Psoas muscle (tissue), 8 donors: ENCODE results near the gene WNT3A. TPM values are rescaled to one million over a fixed set of nuclear protein-coding genes. Genes with fewer than 3 reads are reported as not detected.
A peak's percentile ranks its signal among the peaks of the same experiment; 100 is the strongest.

Experiments
- ATAC-seq, 4 donors: fragments of 200-7000 bp; cut with Tn5 transposase; one replicate each; pipeline ENCODE4 v1.9.1; 2020; ENCODE audit warnings: moderate library complexity in 3 of 4, mild to moderate bottlenecking in 2 of 4
- DNase-seq, 2 donors: peaks; one replicate each; pipeline ENCODE4 v3.0.0-alpha.2; 2020
- H3K27ac ChIP-seq: fragments of 200-600 bp; one replicate; pipeline ENCODE4 v1.8.0; 2022
- H3K27me3 ChIP-seq, 3 donors: fragments of 200-600 bp in 1 of 3; one replicate each; pipeline versions ENCODE4 v1.6.1 to v1.8.0; 2013 to 2022; ENCODE audit warnings: low read length in 2 of 3, mild to moderate bottlenecking in 2 of 3, moderate library complexity in 1 of 3; ENCODE audit not compliant: insufficient read depth in 3 of 3
- H3K36me3 ChIP-seq, 2 donors: fragments of 200-600 bp in 1 of 2; one replicate each; pipeline versions ENCODE4 v1.6.1 to v1.8.0; 2013 to 2022; ENCODE audit warnings: low read depth in 1 of 2, mild to moderate bottlenecking in 1 of 2, moderate library complexity in 1 of 2; ENCODE audit not compliant: insufficient read depth in 1 of 2
- H3K4me1 ChIP-seq: fragments of 200-600 bp; one replicate; pipeline ENCODE4 v1.8.0; 2022
- H3K4me3 ChIP-seq: fragments of 200-600 bp; one replicate; pipeline ENCODE4 v1.8.0; 2022; ENCODE audit warnings: mild to moderate bottlenecking
- H3K9me3 ChIP-seq: fragments of 200-600 bp; one replicate; pipeline ENCODE4 v1.8.0; 2022
- WGBS, 3 donors: extraction: QIAGEN DNeasy Blood & Tissue Kit; methylation state at CpG; one replicate each; pipeline versions ENCODE4 v1.1.6 to v1.1.7; 2013; 5-methylcytosine and 5-hydroxymethylcytosine counted together
- intact Hi-C, 2 donors: fragments of 100-400 bp; cut with DNase I; formaldehyde crosslinking; loops; one replicate each; pipeline versions ENCODE4 v1.11.0 to v1.14.2; 2022
- polyA plus RNA-seq, 3 donors: library from polyadenylated mRNA; stranded (reverse); fragments of 200-250 nt; gene quantifications; one replicate each; pipeline ENCODE4 v1.2.3, GENCODE V29; 2013
- total RNA-seq, 4 donors: library from RNA; stranded (reverse); fragmentation: NEBNext Ultra II Directional in 2 of 4; extraction: Animal tissue kit (Norgen Biotek cat#: 25700) in 2 of 4; gene quantifications; one replicate each; pipeline versions ENCODE4 v1.2.1 to v1.2.4, GENCODE V29; 2021 to 2023
- TF ChIP-seq, protein P1 (sequence below): fragments of 200-600 bp; IDR thresholded peaks from one replicate; pipeline ENCODE4 v1.8.0; 2022; ENCODE audit warnings: antibody characterized with exemption
- donor health status: healthy with polysubstance abuse.
- donor health status: DM: no; HTN: no; CAD: no; lungs with moderate emphysema.
- donor health status: Bipolar disorder and iron deficiency.
- donor health status: healthy.
- donor health status: DM: yes; HTN: yes; CAD: no.
- donor health status: DM: no; HTN: no; CAD: no.
- donor health status: DM: no; HTN: no; CAD: no.
- donor health status: DM: yes; HTN: yes; CAD: no.

The WNT3A gene
- total and polyA plus RNA-seq, 7 donors = not detected

DNA sequence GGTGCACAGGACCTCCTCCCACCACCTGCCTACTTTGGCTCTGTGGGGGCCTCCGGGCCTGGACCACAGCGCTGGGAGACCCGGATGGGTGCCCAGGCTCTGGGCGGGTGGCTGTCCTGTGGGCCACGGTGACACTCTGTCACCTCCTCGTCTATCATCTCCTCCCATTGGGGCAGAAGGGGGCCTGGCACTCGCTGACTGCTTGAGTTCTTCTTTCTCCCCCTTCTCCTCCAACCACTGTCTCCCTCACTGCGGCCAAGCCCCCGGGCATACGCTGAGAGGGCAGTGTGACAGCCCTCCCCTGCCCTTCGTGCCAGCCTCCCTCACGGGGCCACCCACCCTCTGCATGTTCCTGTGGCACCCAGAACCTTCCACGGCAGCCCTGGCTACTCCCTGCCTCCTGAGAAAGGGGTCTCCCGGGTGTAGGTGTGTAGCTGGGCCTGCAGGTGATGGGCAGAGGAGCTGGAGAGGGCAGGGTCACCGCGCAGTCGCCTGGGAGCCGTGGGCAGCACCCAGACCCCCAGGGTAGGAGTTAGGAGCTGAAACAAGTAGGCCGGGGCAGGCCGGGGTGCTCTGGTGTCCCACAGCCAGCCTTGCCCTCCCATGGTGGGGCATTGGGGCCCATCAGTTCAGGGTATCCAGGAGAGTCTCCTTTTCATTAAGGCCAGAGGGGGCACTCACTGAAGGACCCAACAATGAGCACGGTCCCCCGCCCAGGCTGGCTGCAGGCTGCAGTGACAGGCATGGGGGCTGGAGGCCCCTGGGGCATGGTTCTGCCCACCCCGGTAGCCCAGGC, 66.5 kb downstream of the WNT3A start:
- no peaks in the 10 kb centered on the region for H3K9me3 ChIP-seq
- no peak overlapping the region for H3K4me3 ChIP-seq
- intact Hi-C loops = loop anchor here in 1 of 2 donors (10.0 kb wide), 1 partner anchor 308 kb away; no protein-coding TSS in a partner anchor
- no peaks in the 10 kb centered on the region for H3K36me3 ChIP-seq
- peaks cover 0 to 27% (median 12%) of the 10 kb centered on the region in 3 donors for H3K27me3 ChIP-seq
- 44 to 59% (median 47%) methylated on average over 22 to 23 of the region's 23 CpGs for WGBS, 3 donors
- TF ChIP-seq, protein P1, sequence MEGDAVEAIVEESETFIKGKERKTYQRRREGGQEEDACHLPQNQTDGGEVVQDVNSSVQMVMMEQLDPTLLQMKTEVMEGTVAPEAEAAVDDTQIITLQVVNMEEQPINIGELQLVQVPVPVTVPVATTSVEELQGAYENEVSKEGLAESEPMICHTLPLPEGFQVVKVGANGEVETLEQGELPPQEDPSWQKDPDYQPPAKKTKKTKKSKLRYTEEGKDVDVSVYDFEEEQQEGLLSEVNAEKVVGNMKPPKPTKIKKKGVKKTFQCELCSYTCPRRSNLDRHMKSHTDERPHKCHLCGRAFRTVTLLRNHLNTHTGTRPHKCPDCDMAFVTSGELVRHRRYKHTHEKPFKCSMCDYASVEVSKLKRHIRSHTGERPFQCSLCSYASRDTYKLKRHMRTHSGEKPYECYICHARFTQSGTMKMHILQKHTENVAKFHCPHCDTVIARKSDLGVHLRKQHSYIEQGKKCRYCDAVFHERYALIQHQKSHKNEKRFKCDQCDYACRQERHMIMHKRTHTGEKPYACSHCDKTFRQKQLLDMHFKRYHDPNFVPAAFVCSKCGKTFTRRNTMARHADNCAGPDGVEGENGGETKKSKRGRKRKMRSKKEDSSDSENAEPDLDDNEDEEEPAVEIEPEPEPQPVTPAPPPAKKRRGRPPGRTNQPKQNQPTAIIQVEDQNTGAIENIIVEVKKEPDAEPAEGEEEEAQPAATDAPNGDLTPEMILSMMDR = no peak
- ATAC-seq (no peak), DNase-seq (no peak)
- H3K27ac ChIP-seq = no peak overlapping the region
- H3K4me1 ChIP-seq = no peaks in the 10 kb centered on the region

DNA sequence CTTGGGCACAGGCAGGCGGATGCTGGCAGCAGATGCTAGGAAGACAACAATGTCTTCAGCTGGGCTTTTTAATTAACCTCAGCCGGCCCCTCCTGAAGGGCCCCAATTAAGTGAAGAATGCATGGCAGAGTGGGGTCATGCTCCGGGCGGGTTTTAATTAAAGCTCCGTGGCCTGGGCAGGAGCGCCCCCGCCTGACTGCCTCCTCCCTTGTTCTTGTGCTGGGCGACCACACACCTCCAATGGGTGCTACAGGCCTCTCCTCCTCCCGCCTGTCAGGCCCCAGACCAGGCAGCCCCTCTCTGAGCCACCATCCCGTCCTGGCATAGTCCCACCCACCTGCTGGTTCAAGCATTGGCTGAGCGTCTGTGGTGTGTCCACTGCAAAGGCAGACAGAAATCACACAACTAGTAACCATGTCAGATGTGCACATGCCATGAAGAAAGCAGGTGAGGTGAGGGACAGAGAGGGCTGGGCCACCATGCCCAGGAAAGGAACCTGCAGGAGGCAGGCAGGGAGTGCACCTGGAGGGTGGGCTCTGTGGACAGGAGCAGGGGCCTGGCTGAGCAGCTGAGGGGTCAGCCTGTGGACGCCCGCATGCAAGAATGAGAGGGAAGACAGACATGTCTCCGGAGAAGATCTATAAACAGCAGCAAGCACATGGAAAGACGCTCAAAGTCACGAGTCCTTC, 67.2 kb downstream of the WNT3A start:
- WGBS, 3 donors = 24 to 28% (median 25%) methylated on average over 16 of the region's 16 CpGs
- TF ChIP-seq, protein P1 = peak; percentile 27
- Histone ChIP-seq H3K36me3 (no peaks in the 10 kb centered on the region), H3K4me3 (no peak overlapping the region), H3K27me3 (peaks cover 0 to 27% (median 11%) of the 10 kb centered on the region in 3 donors), H3K9me3 (no peaks in the 10 kb centered on the region), H3K27ac (no peak overlapping the region), H3K4me1 (no peaks in the 10 kb centered on the region)
- no peak for DNase-seq
- ATAC-seq = peak; percentile 38 to 54 (median 52)
- intact Hi-C loops = loop anchor here in 1 of 2 donors (10.0 kb wide), 1 partner anchor 309 kb away; no protein-coding TSS in a partner anchor

DNA sequence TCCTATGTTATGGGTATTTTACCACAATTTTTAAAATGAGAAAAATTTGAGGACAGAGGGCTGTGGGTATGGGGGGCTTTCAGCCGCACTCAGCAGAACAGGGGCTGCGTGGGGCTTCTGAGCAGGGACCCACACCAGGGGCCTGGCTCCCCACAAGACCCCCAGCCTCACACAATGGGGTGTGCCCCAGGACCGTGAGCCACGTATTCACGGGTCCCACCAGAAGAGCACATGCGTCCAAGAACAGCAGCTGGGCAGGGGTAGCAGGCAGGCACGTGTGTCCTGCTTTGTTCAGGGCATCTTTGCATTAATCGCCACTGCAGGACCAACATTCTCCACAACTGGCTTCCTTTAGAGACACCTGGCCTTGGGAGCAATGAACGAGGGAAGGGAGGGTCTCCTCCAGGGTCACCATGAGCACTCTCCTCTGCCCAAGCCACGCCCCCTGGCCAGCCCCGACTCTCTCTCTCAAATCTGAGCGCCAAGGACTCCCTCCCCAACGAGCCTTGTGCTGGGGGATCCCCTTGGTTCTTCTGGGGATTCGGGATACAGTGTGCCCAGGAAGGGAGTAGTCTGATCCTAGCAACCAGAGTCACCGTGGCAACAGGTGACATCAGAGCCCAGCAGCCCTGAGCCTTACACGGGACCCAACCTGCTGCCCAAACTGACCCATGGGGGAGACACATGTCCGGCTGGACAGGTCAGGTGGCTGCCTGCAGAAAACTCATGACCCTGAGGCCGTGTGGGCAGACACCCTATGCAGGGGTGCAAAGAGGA, 68.3 kb downstream of the WNT3A start:
- H3K9me3 ChIP-seq = no peaks in the 10 kb centered on the region
- peaks cover 0 to 27% (median 9%) of the 10 kb centered on the region in 3 donors for H3K27me3 ChIP-seq
- TF ChIP-seq, protein P1 = no peak
- H3K27ac ChIP-seq = no peak overlapping the region
- no peak overlapping the region for H3K4me3 ChIP-seq
- WGBS, 3 donors = 29 to 35% (median 30%) methylated on average over 18 of the region's 18 CpGs
- intact Hi-C loops = loop anchor here in 1 of 2 donors (10.0 kb wide), 1 partner anchor 310 kb away; no protein-coding TSS in a partner anchor
- no peaks in the 10 kb centered on the region for H3K36me3 ChIP-seq
- no peaks in the 10 kb centered on the region for H3K4me1 ChIP-seq
- ATAC-seq (peak in 2 of 4 donors; percentile 15 to 24), DNase-seq (peak; percentile 15 to 38)

DNA sequence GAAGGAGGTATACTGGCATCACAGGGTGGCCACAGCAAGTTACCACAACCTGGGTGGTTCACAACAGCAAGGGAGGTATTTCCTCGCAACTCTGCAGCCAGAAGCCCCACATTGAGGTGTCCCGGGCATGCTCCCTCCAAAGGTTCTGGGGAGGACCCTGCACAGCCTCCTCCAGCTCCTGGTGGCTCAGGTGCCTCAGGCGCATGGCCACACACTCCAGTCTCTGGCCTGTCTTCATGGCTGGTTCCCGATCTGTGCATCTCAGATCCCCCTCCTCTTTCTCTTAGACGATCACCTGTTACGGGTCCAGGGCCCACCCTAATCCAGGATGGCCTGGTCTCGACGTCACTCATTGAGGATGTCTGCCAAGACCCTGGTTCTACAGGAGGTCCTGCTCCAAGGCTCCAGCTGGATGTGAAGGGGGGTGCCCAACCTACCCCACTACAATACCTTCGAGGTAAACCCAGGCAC, 69.0 kb downstream of the WNT3A start:
- Histone ChIP-seq H3K9me3 (no peaks in the 10 kb centered on the region), H3K4me3 (no peak overlapping the region), H3K27me3 (peaks cover 0 to 27% (median 7%) of the 10 kb centered on the region in 3 donors), H3K36me3 (no peaks in the 10 kb centered on the region), H3K4me1 (peaks cover under 1% of the 10 kb centered on the region), H3K27ac (no peak overlapping the region)
- intact Hi-C loops = loop anchor here in 1 of 2 donors (10.0 kb wide), 1 partner anchor 311 kb away; no protein-coding TSS in a partner anchor
- DNase-seq = no peak
- no peak for ATAC-seq
- WGBS, 3 donors = 62 to 70% (median 65%) methylated on average over 9 of the region's 9 CpGs
- TF ChIP-seq, protein P1 = no peak
